Smooth muscle cell (in vitro differentiated cells): Measurements from ENCODE around the gene SH3PXD2A. TPM values are rescaled to one million over a fixed set of nuclear protein-coding genes. Genes with fewer than 3 reads are reported as not detected.

Experiments used
- DNase-seq: peaks from one replicate; lab custom pipeline; 2025; ENCODE audit not compliant: unreplicated experiment; lab: John Stamatoyannopoulos, UW
- H2AFZ ChIP-seq: fragments of 200-600 bp; sonication (generic); 2 replicates; pipeline ENCODE4 v1.6.0; 2016; ENCODE audit warnings: antibody characterized with exemption, low read depth, mild to moderate bottlenecking
- H3F3A ChIP-seq: fragments of 200-600 bp; sonication (generic); 2 replicates; pipeline ENCODE4 v1.6.0; 2017; ENCODE audit warnings: antibody characterized with exemption, low read depth
- H3K27ac ChIP-seq: fragments of 200-600 bp; sonication (generic); 2 replicates; pipeline ENCODE4 v1.5.1; 2016; ENCODE audit warnings: low read depth, mild to moderate bottlenecking
- H3K27me3 ChIP-seq: fragments of 200-600 bp; sonication (generic); 2 replicates; pipeline ENCODE4 v1.6.1; 2016; ENCODE audit warnings: low read depth, mild to moderate bottlenecking
- H3K36me3 ChIP-seq: fragments of 200-600 bp; sonication (generic); 2 replicates; pipeline ENCODE4 v1.5.1; 2016; ENCODE audit warnings: low read depth
- H3K4me1 ChIP-seq: fragments of 200-600 bp; sonication (generic); 2 replicates; pipeline ENCODE4 v1.5.1; 2016; ENCODE audit warnings: low read depth
- H3K4me2 ChIP-seq: fragments of 200-600 bp; sonication (generic); 2 replicates; pipeline ENCODE4 v1.6.0; 2016; ENCODE audit warnings: mild to moderate bottlenecking
- H3K4me3 ChIP-seq: fragments of 200-600 bp; sonication (generic); 2 replicates; pipeline ENCODE4 v1.5.1; 2016; ENCODE audit warnings: mild to moderate bottlenecking
- H3K79me2 ChIP-seq: fragments of 200-600 bp; sonication (generic); 2 replicates; pipeline ENCODE4 v1.6.0; 2016; ENCODE audit warnings: low read depth, mild to moderate bottlenecking
- H3K9ac ChIP-seq: fragments of 200-600 bp; sonication (generic); 2 replicates; pipeline ENCODE4 v1.6.0; 2016; ENCODE audit warnings: low read depth
- H3K9me3 ChIP-seq: fragments of 200-600 bp; sonication (generic); replicated peaks from 2 replicates; pipeline ENCODE4 v1.5.1; 2016; ENCODE audit warnings: low read depth
- H4K20me1 ChIP-seq: fragments of 200-600 bp; sonication (generic); 2 replicates; pipeline ENCODE4 v1.6.0; 2016; ENCODE audit warnings: low read depth
- WGBS: methylation state at CpG from one replicate; pipeline ENCODE4 v1.1.7; 2016; ENCODE audit warnings: low lambda C conversion rate; 5-methylcytosine and 5-hydroxymethylcytosine counted together
- polyA plus RNA-seq: library from polyadenylated mRNA; unstranded; fragments of >200 nt; fragmentation: Nextera tagmentation; extraction: Ambion mirVana; gene quantifications from 2 replicates; pipeline ENCODE4 v1.2.1, GENCODE V29; 2016
- total RNA-seq: library from RNA; depleted of rRNA; stranded (reverse); fragments of >200 nt; gene quantifications from 2 replicates; pipeline ENCODE4 v1.2.3, GENCODE V29; 2014
- TF ChIP-seq, protein P1 (sequence below): fragments of 200-600 bp; sonication (generic); IDR thresholded peaks from 2 replicates; pipeline ENCODE4 v1.5.1; 2017; ENCODE audit warnings: borderline replicate concordance, mild to moderate bottlenecking, antibody characterized with exemption; ENCODE audit not compliant: insufficient read depth, poor library complexity, severe bottlenecking

SH3PXD2A gene
- total and polyA plus RNA-seq, 2 experiments from 2014 or later = 30.1 to 37.9 TPM

DNA sequence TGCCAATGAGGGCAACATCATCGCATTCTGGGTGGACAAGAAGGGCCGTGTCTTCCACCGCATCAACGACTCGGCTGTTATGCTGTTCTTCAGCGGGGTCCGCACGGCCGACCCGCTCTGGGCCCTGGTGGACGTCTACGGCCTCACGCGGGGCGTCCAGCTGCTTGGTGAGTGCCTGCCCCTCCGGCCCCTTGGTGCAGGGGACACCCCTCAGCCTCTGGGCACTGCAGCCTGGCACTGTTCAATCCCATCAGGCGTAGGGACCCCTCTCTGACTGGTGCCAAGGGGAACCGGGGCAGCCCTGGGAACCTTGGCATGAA lies 283.8 kb downstream of the SH3PXD2A start:
- H3K36me3 ChIP-seq = no peaks in the 10 kb centered on the region
- no peak overlapping the region for H3K4me2 ChIP-seq
- no peaks in the 10 kb centered on the region for H3K9me3 ChIP-seq
- no peaks in the 10 kb centered on the region for H3K79me2 ChIP-seq
- H4K20me1 ChIP-seq = no peaks in the 10 kb centered on the region
- no peak overlapping the region for H2AFZ ChIP-seq
- DNase-seq = no peak
- H3K27me3 ChIP-seq = no peaks in the 10 kb centered on the region
- 98% methylated on average over 18 of the region's 18 CpGs for WGBS
- no peak overlapping the region for H3K9ac ChIP-seq
- TF ChIP-seq, protein P1, sequence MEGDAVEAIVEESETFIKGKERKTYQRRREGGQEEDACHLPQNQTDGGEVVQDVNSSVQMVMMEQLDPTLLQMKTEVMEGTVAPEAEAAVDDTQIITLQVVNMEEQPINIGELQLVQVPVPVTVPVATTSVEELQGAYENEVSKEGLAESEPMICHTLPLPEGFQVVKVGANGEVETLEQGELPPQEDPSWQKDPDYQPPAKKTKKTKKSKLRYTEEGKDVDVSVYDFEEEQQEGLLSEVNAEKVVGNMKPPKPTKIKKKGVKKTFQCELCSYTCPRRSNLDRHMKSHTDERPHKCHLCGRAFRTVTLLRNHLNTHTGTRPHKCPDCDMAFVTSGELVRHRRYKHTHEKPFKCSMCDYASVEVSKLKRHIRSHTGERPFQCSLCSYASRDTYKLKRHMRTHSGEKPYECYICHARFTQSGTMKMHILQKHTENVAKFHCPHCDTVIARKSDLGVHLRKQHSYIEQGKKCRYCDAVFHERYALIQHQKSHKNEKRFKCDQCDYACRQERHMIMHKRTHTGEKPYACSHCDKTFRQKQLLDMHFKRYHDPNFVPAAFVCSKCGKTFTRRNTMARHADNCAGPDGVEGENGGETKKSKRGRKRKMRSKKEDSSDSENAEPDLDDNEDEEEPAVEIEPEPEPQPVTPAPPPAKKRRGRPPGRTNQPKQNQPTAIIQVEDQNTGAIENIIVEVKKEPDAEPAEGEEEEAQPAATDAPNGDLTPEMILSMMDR = no peak
- no peaks in the 10 kb centered on the region for H3K4me1 ChIP-seq
- no peak overlapping the region for H3K4me3 ChIP-seq
- H3K27ac ChIP-seq = no peak overlapping the region
- H3F3A ChIP-seq = no peaks in the 10 kb centered on the region

DNA sequence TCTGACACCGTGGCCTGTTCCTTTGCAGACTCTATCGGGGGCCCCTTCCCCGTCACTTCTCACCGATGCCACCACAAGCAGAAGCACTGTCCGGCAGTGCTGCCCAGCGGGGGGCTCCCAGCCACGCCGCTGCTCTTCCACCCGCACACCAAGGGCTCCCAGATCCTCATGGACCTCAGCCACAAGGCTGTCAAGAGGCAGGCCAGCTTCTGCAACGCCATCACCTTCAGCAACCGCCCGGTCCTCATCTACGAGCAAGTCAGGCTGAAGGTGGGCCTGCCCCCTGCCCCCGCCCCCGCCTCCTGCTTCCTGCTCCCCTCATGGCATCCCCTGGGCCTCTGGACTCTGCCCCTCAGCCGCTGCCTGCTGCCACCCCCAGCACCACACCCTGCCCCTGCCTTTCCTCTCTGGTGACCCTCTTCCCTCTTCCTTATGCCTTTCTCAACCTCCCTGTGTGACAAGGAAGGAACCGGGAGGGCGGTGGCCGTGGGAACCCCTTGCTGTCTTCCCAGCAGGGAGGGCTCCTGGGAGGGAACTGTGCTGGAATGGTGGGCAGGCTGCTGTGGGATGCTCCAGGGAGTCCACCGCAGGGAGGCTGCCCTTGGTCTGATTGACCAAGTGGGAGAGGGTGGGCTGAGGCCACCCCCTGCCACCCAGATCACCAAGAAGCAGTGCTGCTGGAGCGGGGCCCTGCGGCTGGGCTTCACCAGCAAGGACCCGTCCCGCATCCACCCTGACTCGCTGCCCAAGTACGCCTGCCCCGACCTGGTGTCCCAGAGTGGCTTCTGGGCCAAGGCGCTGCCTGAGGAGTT lies 284.3 kb downstream of the SH3PXD2A start:
- WGBS = 95% methylated on average over 27 of the region's 28 CpGs
- Histone ChIP-seq H3K36me3 (no peaks in the 10 kb centered on the region), H4K20me1 (no peaks in the 10 kb centered on the region), H3K9ac (no peak overlapping the region), H3K27ac (no peak overlapping the region), H3K4me3 (no peak overlapping the region), H3K4me1 (no peaks in the 10 kb centered on the region), H3K9me3 (no peaks in the 10 kb centered on the region), H3F3A (no peaks in the 10 kb centered on the region), H3K79me2 (no peaks in the 10 kb centered on the region), H2AFZ (no peak overlapping the region), H3K4me2 (no peak overlapping the region), H3K27me3 (no peaks in the 10 kb centered on the region)
- DNase-seq = no peak
- TF ChIP-seq, protein P1 = no peak

DNA sequence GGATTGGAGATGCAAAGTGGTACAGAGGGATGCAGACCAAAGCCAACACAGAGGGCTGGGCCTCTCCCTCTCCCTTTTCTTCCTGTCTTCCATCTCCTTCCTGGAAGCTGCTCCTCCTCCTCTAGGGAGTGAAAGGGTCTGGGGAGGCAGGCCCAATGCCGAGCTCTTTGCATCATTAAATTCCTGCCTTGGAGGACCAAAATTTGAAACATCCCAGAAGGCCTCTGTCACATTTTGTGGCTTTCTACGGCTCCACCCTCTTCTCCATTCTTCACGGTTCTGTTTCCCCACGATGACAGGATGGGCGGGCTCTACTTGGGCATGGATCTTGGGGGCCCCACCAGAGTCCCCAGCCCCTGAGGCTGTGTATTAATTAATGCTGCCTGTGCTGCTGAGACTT lies 285.5 kb downstream of the SH3PXD2A start:
- TF ChIP-seq, protein P1 = no peak
- Histone ChIP-seq H3K4me3 (no peak overlapping the region), H3K4me2 (peak overlapping the region; percentile 21), H3K9ac (no peak overlapping the region), H2AFZ (no peak overlapping the region), H3K4me1 (no peaks in the 10 kb centered on the region), H3K27ac (no peak overlapping the region), H3K36me3 (no peaks in the 10 kb centered on the region), H4K20me1 (no peaks in the 10 kb centered on the region), H3F3A (no peaks in the 10 kb centered on the region), H3K27me3 (no peaks in the 10 kb centered on the region), H3K9me3 (no peaks in the 10 kb centered on the region), H3K79me2 (no peaks in the 10 kb centered on the region)
- 28% methylated on average over 5 of the region's 5 CpGs for whole genome bisulfite sequencing
- no peak for DNase-seq

DNA sequence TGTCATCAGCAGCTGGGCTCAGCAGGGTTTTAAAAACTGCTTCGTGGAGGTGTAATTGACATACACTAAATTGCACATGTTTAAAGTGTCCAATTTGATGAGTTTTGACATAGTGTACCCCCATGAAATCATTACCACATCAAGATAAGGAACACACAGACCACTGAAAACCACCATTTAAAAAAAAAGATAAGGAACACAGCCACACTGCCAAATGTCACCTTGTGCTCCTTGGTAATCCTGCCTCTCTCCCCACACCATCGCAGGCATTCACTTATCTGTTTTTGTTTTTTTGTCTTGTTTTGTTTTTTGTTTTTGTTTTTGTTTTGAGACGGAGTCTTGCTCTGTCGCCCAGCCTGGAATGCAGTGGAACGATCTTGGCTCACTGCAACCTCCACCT lies 286.9 kb downstream of the SH3PXD2A start:
- Histone ChIP-seq H3K27ac (no peak overlapping the region), H3K27me3 (no peaks in the 10 kb centered on the region), H3K4me3 (no peak overlapping the region), H4K20me1 (no peaks in the 10 kb centered on the region), H3K4me2 (no peak overlapping the region), H3K9me3 (no peaks in the 10 kb centered on the region), H3F3A (no peaks in the 10 kb centered on the region), H3K79me2 (no peaks in the 10 kb centered on the region), H3K36me3 (no peaks in the 10 kb centered on the region), H3K9ac (no peak overlapping the region), H2AFZ (no peak overlapping the region), H3K4me1 (no peaks in the 10 kb centered on the region)
- TF ChIP-seq, protein P1 = no peak
- no peak for DNase-seq
- whole genome bisulfite sequencing = 97% methylated on average over 5 of the region's 5 CpGs
